ENCODE data around the gene NOM1.

Gene NOM1

GRCh38 chr7:157012113-157012547 lies 62.6 kb downstream of the NOM1 start:
- TF ChIP-seq, protein P1, sequence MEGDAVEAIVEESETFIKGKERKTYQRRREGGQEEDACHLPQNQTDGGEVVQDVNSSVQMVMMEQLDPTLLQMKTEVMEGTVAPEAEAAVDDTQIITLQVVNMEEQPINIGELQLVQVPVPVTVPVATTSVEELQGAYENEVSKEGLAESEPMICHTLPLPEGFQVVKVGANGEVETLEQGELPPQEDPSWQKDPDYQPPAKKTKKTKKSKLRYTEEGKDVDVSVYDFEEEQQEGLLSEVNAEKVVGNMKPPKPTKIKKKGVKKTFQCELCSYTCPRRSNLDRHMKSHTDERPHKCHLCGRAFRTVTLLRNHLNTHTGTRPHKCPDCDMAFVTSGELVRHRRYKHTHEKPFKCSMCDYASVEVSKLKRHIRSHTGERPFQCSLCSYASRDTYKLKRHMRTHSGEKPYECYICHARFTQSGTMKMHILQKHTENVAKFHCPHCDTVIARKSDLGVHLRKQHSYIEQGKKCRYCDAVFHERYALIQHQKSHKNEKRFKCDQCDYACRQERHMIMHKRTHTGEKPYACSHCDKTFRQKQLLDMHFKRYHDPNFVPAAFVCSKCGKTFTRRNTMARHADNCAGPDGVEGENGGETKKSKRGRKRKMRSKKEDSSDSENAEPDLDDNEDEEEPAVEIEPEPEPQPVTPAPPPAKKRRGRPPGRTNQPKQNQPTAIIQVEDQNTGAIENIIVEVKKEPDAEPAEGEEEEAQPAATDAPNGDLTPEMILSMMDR (conservative IDR thresholded peaks at IDR 0.05; ENCODE audit: low read depth, low read length) = no peak
- H3K4me3 ChIP-seq (ENCODE audit: low read depth, low read length) = no peak overlapping the region
- no peak for DNase-seq (ENCODE audit: low read depth)

DNA sequence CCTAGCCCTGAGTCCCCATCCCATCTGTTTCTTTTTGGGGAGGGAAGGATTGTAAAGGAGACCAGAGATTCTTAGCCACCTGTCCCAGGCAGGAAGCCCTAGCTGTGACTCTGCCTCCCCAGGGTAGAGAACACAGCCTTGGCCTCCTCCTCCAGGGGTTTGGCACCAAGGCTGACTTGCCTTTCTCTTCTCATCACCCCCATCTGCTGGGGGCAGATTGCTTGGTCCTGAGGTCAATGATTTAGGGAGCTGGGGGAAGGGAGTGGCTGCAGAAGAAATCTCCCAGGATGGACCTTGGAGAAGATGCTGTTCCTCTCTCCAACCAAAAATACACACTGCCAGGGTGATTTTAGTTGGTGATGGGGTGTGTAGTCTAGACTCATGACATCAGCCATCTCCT lies 63.6 kb downstream of the NOM1 start:
- TF ChIP-seq, protein P1 (conservative IDR thresholded peaks at IDR 0.05; ENCODE audit: low read depth, low read length) = no peak
- DNase-seq (ENCODE audit: low read depth) = no peak
- H3K4me3 ChIP-seq (ENCODE audit: low read depth, low read length) = no peak overlapping the region

DNA sequence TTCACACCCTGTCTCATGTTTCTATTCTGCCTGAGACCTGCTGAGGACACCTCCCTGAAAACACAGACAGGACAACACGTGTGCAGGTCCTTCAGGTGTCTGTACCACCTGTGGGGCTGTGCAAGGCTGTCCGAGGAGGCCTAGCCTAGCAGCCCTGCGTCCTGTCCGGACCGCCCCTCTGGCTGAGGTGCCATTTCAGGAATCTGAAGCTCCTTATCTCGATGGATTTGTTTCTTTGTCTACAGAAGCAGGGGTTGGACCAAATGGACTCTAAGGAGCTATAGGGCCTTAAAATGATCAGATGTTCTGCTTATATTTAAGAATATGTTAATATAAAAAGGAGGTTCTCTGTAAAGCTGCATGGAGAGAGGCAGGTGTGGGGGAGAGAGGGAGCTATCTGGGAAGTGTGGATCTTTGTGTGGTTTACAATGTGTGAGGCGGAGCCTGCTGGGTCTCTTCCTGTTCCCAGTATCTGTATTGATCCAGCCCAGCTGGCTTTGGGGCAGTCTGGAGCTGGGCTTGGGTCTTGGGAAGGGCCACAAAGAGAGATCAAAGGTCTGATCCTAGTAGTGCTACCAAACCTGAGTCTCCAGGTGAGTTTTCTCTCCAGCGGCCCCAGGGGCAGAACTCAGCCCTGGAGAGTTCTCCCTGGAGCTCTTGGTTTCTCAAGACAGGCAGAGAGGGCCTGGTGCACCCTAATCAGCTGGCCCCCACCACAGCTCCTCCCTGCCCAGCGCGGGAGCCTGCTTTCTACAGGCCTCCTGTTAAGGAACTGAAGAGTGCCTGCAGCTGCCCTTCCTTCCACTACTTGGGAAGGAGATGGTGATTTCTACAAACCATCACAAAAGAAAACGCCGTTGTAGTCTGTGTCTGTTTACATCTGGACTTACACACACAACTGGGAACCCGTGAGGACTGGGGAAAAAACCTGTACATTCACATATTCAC lies 64.4 kb downstream of the NOM1 start:
- TF ChIP-seq, protein P1 (conservative IDR thresholded peaks at IDR 0.05; ENCODE audit: low read depth, low read length) = no peak
- no peak overlapping the region for H3K4me3 ChIP-seq (ENCODE audit: low read depth, low read length)
- DNase-seq (ENCODE audit: low read depth) = no peak

DNA sequence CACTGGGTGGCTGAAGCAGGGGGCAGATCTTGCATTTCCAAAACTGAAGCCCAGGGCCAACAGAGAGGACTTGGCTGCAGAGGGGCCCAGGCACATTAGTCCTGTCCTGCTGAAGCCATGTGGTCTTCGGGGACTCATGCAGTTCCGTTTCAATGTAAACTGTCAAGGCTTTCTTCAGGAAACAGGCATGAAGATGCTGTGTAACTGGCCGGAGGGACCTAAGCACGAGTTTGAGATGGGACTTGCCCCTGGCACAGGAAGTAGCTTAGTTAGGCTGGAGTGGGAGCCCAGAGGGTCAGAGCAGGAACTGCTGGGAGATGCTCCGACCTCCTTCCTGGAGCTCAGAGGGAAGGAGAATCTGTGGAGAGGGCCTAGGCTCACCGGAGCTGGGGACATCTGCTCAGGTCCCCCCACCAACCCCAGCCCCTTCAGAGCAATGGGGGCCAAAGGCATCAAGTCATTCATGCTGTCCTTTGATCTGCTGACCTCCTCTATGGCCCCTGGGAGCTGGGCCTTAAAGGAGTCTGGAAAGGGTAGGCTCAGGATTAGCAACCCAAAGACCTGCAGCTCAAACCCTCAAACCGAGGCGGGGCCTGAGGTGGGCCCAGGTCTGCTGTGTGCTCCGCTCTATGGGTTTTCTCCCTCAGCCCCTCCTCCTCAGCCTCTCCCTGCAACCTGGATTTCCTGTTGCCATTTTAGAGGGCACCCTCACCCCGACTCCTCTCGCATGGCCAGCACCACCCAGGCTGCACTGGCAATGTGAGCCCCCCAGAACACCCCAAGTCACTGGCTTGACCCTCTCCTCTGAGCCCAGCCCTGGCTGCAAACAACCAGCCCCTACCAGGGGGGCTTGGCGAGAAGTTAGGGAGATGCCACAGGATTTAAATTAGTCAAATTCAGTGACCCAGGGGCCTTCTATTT lies 65.4 kb downstream of the NOM1 start:
- TF ChIP-seq, protein P1 (conservative IDR thresholded peaks at IDR 0.05; ENCODE audit: low read depth, low read length) = no peak
- H3K4me3 ChIP-seq (ENCODE audit: low read depth, low read length) = no peak overlapping the region
- DNase-seq (ENCODE audit: low read depth) = no peak

DNA sequence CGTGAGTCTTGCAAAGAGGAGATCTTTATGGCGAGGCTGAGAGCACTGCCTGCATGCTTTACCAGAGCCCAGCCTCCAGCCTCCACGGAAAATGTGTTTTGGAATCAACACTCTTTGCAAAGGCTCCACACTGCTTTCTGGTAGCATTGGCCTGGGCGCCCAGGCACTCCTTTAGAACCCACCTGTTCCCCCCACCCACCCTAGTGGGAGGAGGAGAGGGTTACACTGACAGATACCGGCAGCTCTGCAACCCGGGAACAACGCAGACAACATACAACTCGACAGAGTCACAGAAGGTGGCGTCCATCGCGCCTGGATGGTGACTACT lies 66.5 kb downstream of the NOM1 start:
- TF ChIP-seq, protein P1 (conservative IDR thresholded peaks at IDR 0.05; ENCODE audit: low read depth, low read length) = no peak
- DNase-seq (ENCODE audit: low read depth) = no peak
- no peak overlapping the region for H3K4me3 ChIP-seq (ENCODE audit: low read depth, low read length)

DNA sequence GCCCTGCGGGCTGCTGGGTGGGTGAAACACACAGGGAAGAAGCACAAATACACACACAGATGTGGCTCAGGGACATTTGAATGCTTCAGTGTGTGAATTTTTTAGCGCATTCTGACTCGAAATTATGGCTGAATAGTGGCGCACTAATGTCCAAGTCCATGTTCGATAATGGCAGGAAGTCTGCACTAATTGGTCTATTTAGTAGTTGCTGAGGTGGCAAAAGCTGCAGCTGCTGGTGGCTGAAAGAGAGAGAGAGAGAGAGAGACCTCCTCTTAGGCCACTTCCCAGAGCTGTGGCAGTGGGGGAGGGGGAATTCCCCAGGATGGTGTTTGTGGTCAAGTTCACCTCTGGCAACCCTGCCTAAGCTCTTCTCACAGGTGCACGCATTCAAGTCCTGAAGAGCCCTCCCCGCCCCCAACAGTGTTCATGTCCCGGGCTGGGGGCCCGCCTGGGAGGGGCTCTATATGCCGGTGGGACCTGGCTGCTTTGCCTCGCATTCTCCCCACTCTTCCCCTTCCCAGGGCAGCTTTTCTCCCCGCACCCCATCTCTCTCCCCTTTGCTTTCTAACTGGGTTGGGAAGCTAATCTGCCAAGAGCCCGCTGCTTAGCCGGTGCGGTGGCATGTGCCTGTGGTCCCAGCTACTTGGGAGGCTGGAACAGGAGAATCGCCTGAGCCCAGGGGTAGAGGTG lies 67.0 kb downstream of the NOM1 start:
- TF ChIP-seq, protein P1 (conservative IDR thresholded peaks at IDR 0.05; ENCODE audit: low read depth, low read length) = no peak
- no peak for DNase-seq (ENCODE audit: low read depth)
- H3K4me3 ChIP-seq (ENCODE audit: low read depth, low read length) = no peak overlapping the region
